ENCODE data around the gene CPNE6.

DNA sequence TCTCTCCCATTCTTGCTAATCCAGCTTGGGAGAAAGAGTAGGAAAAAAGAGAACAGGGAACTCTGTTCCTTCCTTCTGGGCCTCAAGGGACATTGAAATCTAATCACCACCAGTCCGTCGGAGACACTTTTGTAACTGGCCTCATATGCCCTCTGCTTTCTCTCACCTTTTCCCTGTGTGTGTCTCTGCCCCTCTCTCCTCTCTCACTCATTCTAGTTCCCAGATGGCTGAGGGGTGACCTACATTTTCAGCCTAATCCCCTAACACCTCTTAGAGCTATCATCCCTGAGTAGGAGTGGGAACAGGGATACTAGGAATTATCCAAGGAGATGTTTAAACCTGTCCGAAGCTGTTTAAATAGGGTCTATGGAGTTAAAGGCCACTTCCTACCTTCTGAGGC, 13.9 kb downstream of the CPNE6 start:
- TF ChIP-seq, protein P1, sequence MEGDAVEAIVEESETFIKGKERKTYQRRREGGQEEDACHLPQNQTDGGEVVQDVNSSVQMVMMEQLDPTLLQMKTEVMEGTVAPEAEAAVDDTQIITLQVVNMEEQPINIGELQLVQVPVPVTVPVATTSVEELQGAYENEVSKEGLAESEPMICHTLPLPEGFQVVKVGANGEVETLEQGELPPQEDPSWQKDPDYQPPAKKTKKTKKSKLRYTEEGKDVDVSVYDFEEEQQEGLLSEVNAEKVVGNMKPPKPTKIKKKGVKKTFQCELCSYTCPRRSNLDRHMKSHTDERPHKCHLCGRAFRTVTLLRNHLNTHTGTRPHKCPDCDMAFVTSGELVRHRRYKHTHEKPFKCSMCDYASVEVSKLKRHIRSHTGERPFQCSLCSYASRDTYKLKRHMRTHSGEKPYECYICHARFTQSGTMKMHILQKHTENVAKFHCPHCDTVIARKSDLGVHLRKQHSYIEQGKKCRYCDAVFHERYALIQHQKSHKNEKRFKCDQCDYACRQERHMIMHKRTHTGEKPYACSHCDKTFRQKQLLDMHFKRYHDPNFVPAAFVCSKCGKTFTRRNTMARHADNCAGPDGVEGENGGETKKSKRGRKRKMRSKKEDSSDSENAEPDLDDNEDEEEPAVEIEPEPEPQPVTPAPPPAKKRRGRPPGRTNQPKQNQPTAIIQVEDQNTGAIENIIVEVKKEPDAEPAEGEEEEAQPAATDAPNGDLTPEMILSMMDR (IDR thresholded peaks at IDR 0.05; ENCODE audit: insufficient read depth, low read length, poor library complexity, severe bottlenecking), result no peak
- TF ChIP-seq EZH2phosphoT487 (conservative IDR thresholded peaks at IDR 0.05; ENCODE audit: low read length), result no peak
